ENCODE data around the gene ANKMY1.

Gene ANKMY1

GRCh38 chr2:240469740-240470139 lies 88.0 kb downstream of the ANKMY1 start:
- Histone ChIP-seq H3K27ac (no peak overlapping the region), H4K20me1 (ENCODE audit: insufficient read depth) (no peaks in the 10 kb centered on the region), H3K4me3 (IDR thresholded peaks at IDR 0.05; ENCODE audit: insufficient read depth, low read depth, low read length) (no peak overlapping the region), H3K4me2 (no peak overlapping the region), H3K4me1 (ENCODE audit: low read depth, poor library complexity, severe bottlenecking) (no peaks in the 10 kb centered on the region), H3K27me3 (ENCODE audit: insufficient read depth, low read depth) (no peaks in the 10 kb centered on the region), H3K79me2 (ENCODE audit: insufficient read depth, low read depth) (no peaks in the 10 kb centered on the region), H2AFZ (ENCODE audit: low read depth) (no peak overlapping the region), H3K9ac (no peak overlapping the region), H3K36me3 (ENCODE audit: insufficient read depth) (no peaks in the 10 kb centered on the region)
- TF ChIP-seq CTCF (conservative IDR thresholded peaks at IDR 0.05; ENCODE audit: low read depth, low read length), result no peak

GRCh38 chr2:240469239-240469636 lies 88.5 kb downstream of the ANKMY1 start:
- H3K4me1 ChIP-seq (ENCODE audit: low read depth, poor library complexity, severe bottlenecking), result no peaks in the 10 kb centered on the region
- no peak overlapping the region for H3K9ac ChIP-seq
- no peak overlapping the region for H3K4me3 ChIP-seq (IDR thresholded peaks at IDR 0.05; ENCODE audit: insufficient read depth, low read depth, low read length)
- H3K27ac ChIP-seq, result no peak overlapping the region
- H3K36me3 ChIP-seq (ENCODE audit: insufficient read depth), result no peaks in the 10 kb centered on the region
- H3K4me2 ChIP-seq, result no peak overlapping the region
- H3K79me2 ChIP-seq (ENCODE audit: insufficient read depth, low read depth), result no peaks in the 10 kb centered on the region
- no peak for TF ChIP-seq CTCF (conservative IDR thresholded peaks at IDR 0.05; ENCODE audit: low read depth, low read length)
- H3K27me3 ChIP-seq (ENCODE audit: insufficient read depth, low read depth), result no peaks in the 10 kb centered on the region
- no peak overlapping the region for H2AFZ ChIP-seq (ENCODE audit: low read depth)
- H4K20me1 ChIP-seq (ENCODE audit: insufficient read depth), result no peaks in the 10 kb centered on the region

GRCh38 chr2:240468303-240469238 lies 89.2 kb downstream of the ANKMY1 start:
- H3K79me2 ChIP-seq (ENCODE audit: insufficient read depth, low read depth), result no peaks in the 10 kb centered on the region
- no peak overlapping the region for H3K4me2 ChIP-seq
- no peaks in the 10 kb centered on the region for H3K36me3 ChIP-seq (ENCODE audit: insufficient read depth)
- H3K4me3 ChIP-seq (IDR thresholded peaks at IDR 0.05; ENCODE audit: insufficient read depth, low read depth, low read length), result no peak overlapping the region
- H3K27ac ChIP-seq, result no peak overlapping the region
- H3K27me3 ChIP-seq (ENCODE audit: insufficient read depth, low read depth), result no peaks in the 10 kb centered on the region
- no peaks in the 10 kb centered on the region for H4K20me1 ChIP-seq (ENCODE audit: insufficient read depth)
- no peak for TF ChIP-seq CTCF (conservative IDR thresholded peaks at IDR 0.05; ENCODE audit: low read depth, low read length)
- no peak overlapping the region for H2AFZ ChIP-seq (ENCODE audit: low read depth)
- no peaks in the 10 kb centered on the region for H3K4me1 ChIP-seq (ENCODE audit: low read depth, poor library complexity, severe bottlenecking)
- H3K9ac ChIP-seq, result no peak overlapping the region

GRCh38 chr2:240467659-240468302 lies 90.0 kb downstream of the ANKMY1 start:
- no peak overlapping the region for H2AFZ ChIP-seq (ENCODE audit: low read depth)
- H3K27me3 ChIP-seq (ENCODE audit: insufficient read depth, low read depth), result no peaks in the 10 kb centered on the region
- H3K4me3 ChIP-seq (IDR thresholded peaks at IDR 0.05; ENCODE audit: insufficient read depth, low read depth, low read length), result no peak overlapping the region
- no peaks in the 10 kb centered on the region for H4K20me1 ChIP-seq (ENCODE audit: insufficient read depth)
- H3K27ac ChIP-seq, result no peak overlapping the region
- H3K4me2 ChIP-seq, result no peak overlapping the region
- no peaks in the 10 kb centered on the region for H3K79me2 ChIP-seq (ENCODE audit: insufficient read depth, low read depth)
- no peaks in the 10 kb centered on the region for H3K36me3 ChIP-seq (ENCODE audit: insufficient read depth)
- TF ChIP-seq CTCF (conservative IDR thresholded peaks at IDR 0.05; ENCODE audit: low read depth, low read length), result no peak
- H3K4me1 ChIP-seq (ENCODE audit: low read depth, poor library complexity, severe bottlenecking), result no peaks in the 10 kb centered on the region
- H3K9ac ChIP-seq, result no peak overlapping the region
